H1 (cell line): ENCODE measurements around the gene ILKAP. TPM values are rescaled to one million over a fixed set of nuclear protein-coding genes. Genes with fewer than 3 reads are reported as not detected.

Experiments used
- ASH2L ChIP-seq: fragments of 200-600, 300-600 bp; sonication (generic); IDR thresholded peaks from one replicate; pipeline ENCODE4 v1.7.1; 2017; ENCODE audit warnings: low read length
- CBX5 ChIP-seq: fragments of 300-800, 300-1000 bp; sonication (generic); IDR thresholded peaks from 2 replicates; pipeline ENCODE4 v1.7.1; 2016; ENCODE audit warnings: antibody characterized with exemption, low read length, low read depth
- CHD1 ChIP-seq: IDR thresholded peaks from 2 replicates; pipeline ENCODE4 v1.6.1; 2012; ENCODE audit warnings: low read depth, low read length, improper control_type of control experiment
- CREB1 ChIP-seq: IDR thresholded peaks from 2 replicates; pipeline ENCODE4 v1.6.1; 2012; ENCODE audit warnings: inconsistent platforms
- CTBP2 ChIP-seq: IDR thresholded peaks from 2 replicates; pipeline ENCODE4 v1.7.0; 2011; ENCODE audit warnings: borderline replicate concordance, mild to moderate bottlenecking, moderate library complexity, mixed read lengths, low read length; ENCODE audit not compliant: insufficient read depth, insufficient read length
- FOSL1 ChIP-seq: IDR thresholded peaks from 2 replicates; pipeline ENCODE4 v1.6.1; 2011; ENCODE audit warnings: mild to moderate bottlenecking, low read depth, low read length, moderate library complexity; ENCODE audit not compliant: insufficient read depth
- GABPA ChIP-seq: IDR thresholded peaks from 2 replicates; pipeline ENCODE4 v1.6.1; 2011; ENCODE audit warnings: mild to moderate bottlenecking, low read length, moderate library complexity, borderline replicate concordance; ENCODE audit not compliant: insufficient read depth
- GTF2F1 ChIP-seq: IDR thresholded peaks from 2 replicates; pipeline ENCODE4 v1.6.1; 2012; ENCODE audit warnings: low read depth, low read length, improper control_type of control experiment, borderline replicate concordance
- HDAC2 ChIP-seq, 2 experiments: fragments of 300-600 bp in 1 of 2; sonication (generic) in 1 of 2; IDR thresholded peaks; 2 replicates each; pipeline ENCODE4 v1.6.1; 2011 to 2012; ENCODE audit warnings: low read depth in 2 of 2, low read length in 2 of 2, mild to moderate bottlenecking in 2 of 2, moderate library complexity in 2 of 2, borderline replicate concordance in 1 of 2, inconsistent platforms in 1 of 2
- KDM4A ChIP-seq: IDR thresholded peaks from one replicate; pipeline ENCODE4 v1.7.1; 2012; ENCODE audit warnings: low read depth, mild to moderate bottlenecking, moderate library complexity, low read length, inconsistent platforms; ENCODE audit not compliant: severe bottlenecking
- NANOG ChIP-seq: IDR thresholded peaks from 2 replicates; pipeline ENCODE4 v1.6.1; 2011; ENCODE audit warnings: low read length, low read depth, mild to moderate bottlenecking, inconsistent platforms; ENCODE audit not compliant: insufficient read depth, poor library complexity, severe bottlenecking
- NRF1 ChIP-seq: IDR thresholded peaks from 2 replicates; pipeline ENCODE4 v1.6.1; 2011; ENCODE audit warnings: mild to moderate bottlenecking, low read depth, low read length, improper control_type of control experiment
- POLR2AphosphoS5 ChIP-seq: IDR thresholded peaks from 2 replicates; pipeline ENCODE4 v1.6.1; 2011; ENCODE audit warnings: low read depth, low read length
- RFX5 ChIP-seq: IDR thresholded peaks from 2 replicates; pipeline ENCODE4 v1.6.1; 2011; ENCODE audit warnings: low read depth, low read length, improper control_type of control experiment, borderline replicate concordance
- RXRA ChIP-seq: IDR thresholded peaks from 2 replicates; pipeline ENCODE4 v1.6.1; 2011; ENCODE audit warnings: low read depth, mild to moderate bottlenecking, low read length, moderate library complexity; ENCODE audit not compliant: insufficient read depth
- SIN3A ChIP-seq, 2 experiments: IDR thresholded peaks in 1 of 2; conservative IDR thresholded peaks in 1 of 2; 2 replicates each; pipeline ENCODE4 v1.6.1; 2011 to 2012; ENCODE audit warnings: low read length in 2 of 2, improper control_type of control experiment in 1 of 2, low read depth in 1 of 2, mild to moderate bottlenecking in 1 of 2
- SP4 ChIP-seq: IDR thresholded peaks from 2 replicates; pipeline ENCODE4 v1.6.1; 2012; ENCODE audit warnings: low read length, inconsistent platforms
- TAF7 ChIP-seq: optimal IDR thresholded peaks from 2 replicates; pipeline ENCODE3; 2011; ENCODE audit warnings: low read depth, mild to moderate bottlenecking, inconsistent platforms, low read length, moderate library complexity, borderline replicate concordance
- TBP ChIP-seq: IDR thresholded peaks from 2 replicates; pipeline ENCODE4 v1.6.1; 2011; ENCODE audit warnings: low read depth, low read length, improper control_type of control experiment
- polyA plus RNA-seq, 7 experiments: library from polyadenylated mRNA; depleted of rRNA in 3 of 7; stranded (reverse) in 5 of 7; unstranded in 2 of 7; fragments of >200 nt in 5 of 7; fragments of 200-250 nt in 2 of 7; gene quantifications; 1 replicate in 5 of 7; 2 replicates in 1 of 7; 4 replicates in 1 of 7; pipeline versions ENCODE4 v1.2.1 to v1.2.3, GENCODE V29; 2011 to 2013; ENCODE audit warnings: missing spikeins in 2 of 7, mixed read lengths in 2 of 7
- total RNA-seq: library from RNA; stranded (reverse); fragmentation: NEBNext Ultra II Directional; extraction: Animal tissue kit (Norgen Biotek cat#: 25700); gene quantifications from 2 replicates; pipeline ENCODE4 v1.2.1, GENCODE V29; 2021
- TF ChIP-seq, protein P1 (sequence below), 3 experiments: IDR thresholded peaks; 1 replicate in 2 of 3; 2 replicates in 1 of 3; pipeline versions ENCODE4 v1.5.1 to v1.6.1; 2011; ENCODE audit warnings: low read length in 3 of 3, mild to moderate bottlenecking in 3 of 3, inconsistent platforms in 2 of 3, low read depth in 1 of 3, moderate library complexity in 1 of 3; ENCODE audit not compliant: insufficient read depth in 1 of 3; ENCODE audit errors: control extremely low read depth in 1 of 3

Gene ILKAP
- total and polyA plus RNA-seq, 2 of the 8 experiments (the other 6 are each of a cell fraction or from before 2014, with no cell fraction given) = 23.5 to 33.8 TPM

DNA sequence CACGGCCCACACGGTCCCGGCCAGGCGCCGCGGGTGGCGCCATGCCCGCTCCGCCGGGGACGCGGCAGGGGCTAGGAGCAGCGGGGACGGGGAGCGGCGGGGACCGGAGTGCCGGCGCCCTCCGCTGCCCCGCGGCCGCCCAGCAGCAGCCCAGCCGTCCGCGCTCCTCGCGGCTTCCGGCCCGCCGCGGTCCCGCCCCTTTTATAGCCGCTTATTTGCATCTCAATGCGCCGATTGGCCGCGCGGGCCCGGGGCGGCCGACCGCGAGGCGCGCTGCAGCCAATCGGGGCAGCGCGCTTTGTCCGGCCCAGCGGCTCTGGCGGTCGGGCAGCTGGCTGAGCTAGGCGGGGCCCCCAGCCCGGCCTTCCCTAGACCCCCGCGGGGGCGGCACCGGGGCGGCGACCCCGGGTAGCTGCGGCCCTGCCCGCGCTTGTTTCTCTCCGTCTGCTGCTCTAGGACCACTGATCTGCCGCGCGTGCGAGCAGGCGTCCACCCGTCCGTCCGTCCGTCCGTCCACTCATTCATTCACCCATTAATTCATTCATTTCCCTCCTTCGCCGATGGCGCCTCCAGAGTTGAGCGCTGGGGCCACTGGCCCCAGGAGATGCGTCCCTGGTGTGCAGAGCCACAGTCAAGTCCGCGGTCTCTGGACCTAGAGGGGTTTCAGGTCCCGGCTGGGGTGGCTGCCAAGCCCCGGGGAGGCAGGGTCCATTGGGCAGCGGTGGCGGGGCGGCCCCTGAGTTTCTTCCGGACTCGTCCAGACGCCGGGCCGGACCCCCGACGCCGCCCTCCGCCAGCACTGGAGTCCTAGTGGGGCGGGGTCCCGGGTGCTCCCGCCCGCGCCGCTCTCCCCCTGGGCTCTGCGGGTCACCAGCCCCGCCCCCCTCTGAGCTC lies 36.6 kb upstream of the ILKAP start, which contains the start of gene HES6 (continued):
- TF ChIP-seq, protein P1, sequence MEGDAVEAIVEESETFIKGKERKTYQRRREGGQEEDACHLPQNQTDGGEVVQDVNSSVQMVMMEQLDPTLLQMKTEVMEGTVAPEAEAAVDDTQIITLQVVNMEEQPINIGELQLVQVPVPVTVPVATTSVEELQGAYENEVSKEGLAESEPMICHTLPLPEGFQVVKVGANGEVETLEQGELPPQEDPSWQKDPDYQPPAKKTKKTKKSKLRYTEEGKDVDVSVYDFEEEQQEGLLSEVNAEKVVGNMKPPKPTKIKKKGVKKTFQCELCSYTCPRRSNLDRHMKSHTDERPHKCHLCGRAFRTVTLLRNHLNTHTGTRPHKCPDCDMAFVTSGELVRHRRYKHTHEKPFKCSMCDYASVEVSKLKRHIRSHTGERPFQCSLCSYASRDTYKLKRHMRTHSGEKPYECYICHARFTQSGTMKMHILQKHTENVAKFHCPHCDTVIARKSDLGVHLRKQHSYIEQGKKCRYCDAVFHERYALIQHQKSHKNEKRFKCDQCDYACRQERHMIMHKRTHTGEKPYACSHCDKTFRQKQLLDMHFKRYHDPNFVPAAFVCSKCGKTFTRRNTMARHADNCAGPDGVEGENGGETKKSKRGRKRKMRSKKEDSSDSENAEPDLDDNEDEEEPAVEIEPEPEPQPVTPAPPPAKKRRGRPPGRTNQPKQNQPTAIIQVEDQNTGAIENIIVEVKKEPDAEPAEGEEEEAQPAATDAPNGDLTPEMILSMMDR (IDR thresholded peaks at IDR 0.05; ENCODE audit: control extremely low read depth in 1 of 3, insufficient read depth in 1 of 3, low read depth in 1 of 3, low read length in 3 of 3) = 0 out of 4 replicates have a peak, but pooled peaks of 1 of the 3 experiments have one; percentile 9
- TF ChIP-seq CREB1 (no peak), POLR2AphosphoS5 (peak; percentile 72), GTF2F1 (peak; percentile 75; the same call in 1 of the 2 replicates), SP4 (0 out of 2 replicates have a peak, but pooled peaks have one; percentile 23), CBX5 (no peak), SIN3A (conservative IDR thresholded peaks at IDR 0.05 in 1 of 2, IDR thresholded peaks at IDR 0.05 in 1 of 2; ENCODE audit: low read depth in 1 of 2, low read length in 2 of 2) (peak in 1 of 2 experiments; percentile 15; a peak in 2 of 4 replicates), FOSL1 (no peak), GABPA (no peak), ASH2L (no peak), CTBP2 (no peak), NRF1 (no peak), CHD1 (no peak), NANOG (no peak), TAF7 (no peak), RFX5 (no peak), RXRA (no peak), KDM4A (no peak), TBP (peak; percentile 92; the same call in 1 of the 2 replicates), HDAC2 (IDR thresholded peaks at IDR 0.05; ENCODE audit: borderline replicate concordance in 1 of 2, low read depth in 2 of 2, low read length in 2 of 2) (0 out of 4 replicates have a peak, but pooled peaks of 1 of the 2 experiments have one; percentile 26)
